KMS-11 (cell line): ENCODE measurements around the gene EPHB1.

Source experiments
- H2AFZ ChIP-seq: fragments of 200-600 bp; sonication (generic); 2 replicates; pipeline ENCODE4 v1.6.1; 2016; ENCODE audit warnings: antibody characterized with exemption, mixed run types, low read depth
- H3K27ac ChIP-seq: fragments of 200-600 bp; sonication (generic); 2 replicates; pipeline ENCODE4 v1.6.1; 2016; ENCODE audit warnings: mild to moderate bottlenecking, mixed run types
- H3K27me3 ChIP-seq: fragments of 200-600 bp; sonication (generic); 2 replicates; pipeline ENCODE4 v1.6.1; 2017; ENCODE audit warnings: mild to moderate bottlenecking, low read depth, mixed run types, moderate library complexity; ENCODE audit not compliant: insufficient read depth
- H3K36me3 ChIP-seq: fragments of 200-600 bp; sonication (generic); 2 replicates; pipeline ENCODE4 v1.6.1; 2017; ENCODE audit warnings: mild to moderate bottlenecking, mixed run types; ENCODE audit not compliant: insufficient read depth
- H3K4me1 ChIP-seq: fragments of 200-600 bp; sonication (generic); 2 replicates; pipeline ENCODE4 v1.6.1; 2016; ENCODE audit warnings: mild to moderate bottlenecking, low read depth, mixed run types; ENCODE audit not compliant: poor library complexity, severe bottlenecking
- H3K4me2 ChIP-seq: fragments of 200-600 bp; sonication (generic); 2 replicates; pipeline ENCODE4 v1.7.0; 2016; ENCODE audit warnings: mild to moderate bottlenecking, mixed run types
- H3K4me3 ChIP-seq: fragments of 200-600 bp; sonication (generic); IDR thresholded peaks from 2 replicates; pipeline ENCODE4 v1.6.1; 2017; ENCODE audit warnings: low read depth, low read length, mixed read lengths; ENCODE audit not compliant: insufficient read depth
- H3K79me2 ChIP-seq: fragments of 200-600 bp; sonication (generic); 2 replicates; pipeline ENCODE4 v1.6.1; 2016; ENCODE audit warnings: low read depth, mixed run types; ENCODE audit not compliant: insufficient read depth
- H3K9ac ChIP-seq: fragments of 200-600 bp; sonication (generic); 2 replicates; pipeline ENCODE4 v1.6.1; 2016; ENCODE audit warnings: mild to moderate bottlenecking, mixed run types
- H4K20me1 ChIP-seq: fragments of 200-600 bp; sonication (generic); 2 replicates; pipeline ENCODE4 v1.6.1; 2016; ENCODE audit warnings: mild to moderate bottlenecking, mixed run types; ENCODE audit not compliant: insufficient read depth
- CTCF ChIP-seq: fragments of 200-600 bp; sonication (generic); conservative IDR thresholded peaks from 2 replicates; pipeline ENCODE4 v1.6.1; 2017; ENCODE audit warnings: low read depth, mild to moderate bottlenecking, antibody characterized with exemption, low read length, moderate library complexity, mixed read lengths

EPHB1 gene

GRCh38 chr3:135168822-135169221 is 373.8 kb downstream of the EPHB1 start:
- TF ChIP-seq CTCF: no peak
- no peak overlapping the region for H3K9ac ChIP-seq
- no peak overlapping the region for H2AFZ ChIP-seq
- H3K36me3 ChIP-seq: no peaks in the 10 kb centered on the region
- no peaks in the 10 kb centered on the region for H3K79me2 ChIP-seq
- H3K4me2 ChIP-seq: no peak overlapping the region
- no peaks in the 10 kb centered on the region for H4K20me1 ChIP-seq
- no peak overlapping the region for H3K27ac ChIP-seq
- no peaks in the 10 kb centered on the region for H3K4me1 ChIP-seq
- H3K27me3 ChIP-seq: no peaks in the 10 kb centered on the region
- H3K4me3 ChIP-seq: no peak overlapping the region

GRCh38 chr3:135169651-135170050 is 374.6 kb downstream of the EPHB1 start:
- Histone ChIP-seq H3K4me3 (no peak overlapping the region), H4K20me1 (no peaks in the 10 kb centered on the region), H3K36me3 (no peaks in the 10 kb centered on the region), H2AFZ (no peak overlapping the region), H3K79me2 (no peaks in the 10 kb centered on the region), H3K4me2 (no peak overlapping the region), H3K4me1 (no peaks in the 10 kb centered on the region), H3K9ac (no peak overlapping the region), H3K27me3 (no peaks in the 10 kb centered on the region), H3K27ac (no peak overlapping the region)
- TF ChIP-seq CTCF: no peak

GRCh38 chr3:135170732-135171131 is 375.7 kb downstream of the EPHB1 start:
- Histone ChIP-seq H3K4me3 (no peak overlapping the region), H4K20me1 (no peaks in the 10 kb centered on the region), H3K36me3 (no peaks in the 10 kb centered on the region), H3K27me3 (no peaks in the 10 kb centered on the region), H2AFZ (no peak overlapping the region), H3K27ac (no peak overlapping the region), H3K9ac (no peak overlapping the region), H3K4me1 (no peaks in the 10 kb centered on the region), H3K79me2 (no peaks in the 10 kb centered on the region), H3K4me2 (no peak overlapping the region)
- no peak for TF ChIP-seq CTCF

GRCh38 chr3:135172191-135172869 is 377.3 kb downstream of the EPHB1 start:
- H3K36me3 ChIP-seq: no peaks in the 10 kb centered on the region
- H4K20me1 ChIP-seq: no peaks in the 10 kb centered on the region
- no peak for TF ChIP-seq CTCF
- no peak overlapping the region for H3K4me2 ChIP-seq
- no peaks in the 10 kb centered on the region for H3K79me2 ChIP-seq
- no peak overlapping the region for H3K9ac ChIP-seq
- no peaks in the 10 kb centered on the region for H3K4me1 ChIP-seq
- no peaks in the 10 kb centered on the region for H3K27me3 ChIP-seq
- H2AFZ ChIP-seq: no peak overlapping the region
- H3K4me3 ChIP-seq: no peak overlapping the region
- H3K27ac ChIP-seq: no peak overlapping the region
